CD4-positive, alpha-beta T cell (primary cell): ENCODE measurements around the gene VPS39. TPM values are rescaled to one million over a fixed set of nuclear protein-coding genes. Genes with fewer than 3 reads are reported as not detected.

Experiments used
- ATAC-seq: fragments of 200-7000 bp; cut with Tn5 transposase; one replicate; pipeline ENCODE4 v1.10.0; 2022; ENCODE audit warnings: mild to moderate bottlenecking; ENCODE audit not compliant: poor library complexity
- CTCF ChIA-PET: fragments of 350-600 bp; sonication (Branson Sonifier 250); formaldehyde crosslinking; loops from one replicate; lab custom pipeline; 2021; ENCODE audit warnings: antibody characterized with exemption, inconsistent platforms; lab: Charles Lee
- POLR2A ChIA-PET: fragments of 350-600 bp; sonication (Branson Sonifier 250); formaldehyde crosslinking; loops from one replicate; lab custom pipeline; 2021; ENCODE audit warnings: antibody characterized with exemption, inconsistent platforms; lab: Charles Lee
- DNase-seq, 14 experiments: peaks; one replicate each; pipeline ENCODE4 v3.0.0-alpha.2; 2013 to 2020; ENCODE audit warnings: mixed read lengths in 2 of 14
- H3K27ac ChIP-seq, 2 donors: one replicate each; pipeline versions ENCODE4 v1.5.1 to v1.7.0; 2013; ENCODE audit warnings: low read length in 2 of 2, low read depth in 1 of 2, mild to moderate bottlenecking in 1 of 2
- H3K27me3 ChIP-seq, 2 experiments: 1 replicate in 1 of 2; 2 replicates in 1 of 2; pipeline versions ENCODE4 v1.6.1 to v1.7.0; 2013; ENCODE audit warnings: low read length in 2 of 2, control low read depth in 1 of 2, mild to moderate bottlenecking in 1 of 2, moderate library complexity in 1 of 2; ENCODE audit not compliant: insufficient read depth in 2 of 2, control insufficient read depth in 1 of 2
- H3K36me3 ChIP-seq: one replicate; pipeline ENCODE4 v1.6.1; 2013; ENCODE audit warnings: low read length, control low read depth; ENCODE audit not compliant: insufficient read depth
- H3K4me1 ChIP-seq: one replicate; pipeline ENCODE4 v1.6.1; 2013; ENCODE audit warnings: low read length, control low read depth; ENCODE audit not compliant: insufficient read depth
- H3K4me3 ChIP-seq: one replicate; pipeline ENCODE4 v1.5.1; 2013; ENCODE audit warnings: mild to moderate bottlenecking, low read length, moderate library complexity
- H3K9me3 ChIP-seq, 2 experiments: 1 replicate in 1 of 2; 2 replicates in 1 of 2; pipeline versions ENCODE4 v1.6.1 to v1.7.0; 2013; ENCODE audit warnings: low read length in 2 of 2, mild to moderate bottlenecking in 2 of 2, control low read depth in 1 of 2, moderate library complexity in 1 of 2; ENCODE audit not compliant: control insufficient read depth in 1 of 2, insufficient read depth in 1 of 2
- H3K27ac Mint-ChIP-seq: one replicate; pipeline ENCODE4 v1.8.0; 2020; ENCODE audit warnings: mixed read lengths
- H3K27me3 Mint-ChIP-seq: one replicate; pipeline ENCODE4 v1.8.0; 2021; ENCODE audit warnings: mixed read lengths
- H3K36me3 Mint-ChIP-seq: one replicate; pipeline ENCODE4 v1.8.0; 2021; ENCODE audit warnings: low read depth, mixed read lengths
- H3K4me1 Mint-ChIP-seq: one replicate; pipeline ENCODE4 v1.8.0; 2021; ENCODE audit warnings: low read depth, mixed read lengths
- H3K4me3 Mint-ChIP-seq: one replicate; pipeline ENCODE4 v1.8.0; 2020; ENCODE audit warnings: mild to moderate bottlenecking, mixed read lengths
- H3K9me3 Mint-ChIP-seq: one replicate; pipeline ENCODE4 v1.8.0; 2020; ENCODE audit warnings: mixed read lengths
- intact Hi-C, 2 experiments: fragments of 100-400 bp; cut with DNase I in 1 of 2; cut with micrococcal nuclease in 1 of 2; formaldehyde crosslinking; loops; one replicate each; pipeline versions ENCODE4 v1.15.1 to v1.9.0; 2023 to 2025; cut with DNase I, micrococcal nuclease
- polyA plus RNA-seq, 2 donors: library from polyadenylated mRNA; unstranded; fragments of 120-200 nt; gene quantifications; one replicate each; pipeline ENCODE4 v1.2.1, GENCODE V29; 2013
- total RNA-seq, 174 experiments: library from RNA in 2 of 174; stranded (reverse) in 2 of 174; gene quantifications; one replicate each; pipeline ENCODE4 v1.2.3 and lab custom pipeline; 2021 to 2026
- TF ChIP-seq, protein P1 (sequence below): fragments of 200-600 bp; IDR thresholded peaks from one replicate; pipeline ENCODE4 v1.8.0; 2022; ENCODE audit warnings: antibody characterized with exemption, mild to moderate bottlenecking

The VPS39 gene, protein sequence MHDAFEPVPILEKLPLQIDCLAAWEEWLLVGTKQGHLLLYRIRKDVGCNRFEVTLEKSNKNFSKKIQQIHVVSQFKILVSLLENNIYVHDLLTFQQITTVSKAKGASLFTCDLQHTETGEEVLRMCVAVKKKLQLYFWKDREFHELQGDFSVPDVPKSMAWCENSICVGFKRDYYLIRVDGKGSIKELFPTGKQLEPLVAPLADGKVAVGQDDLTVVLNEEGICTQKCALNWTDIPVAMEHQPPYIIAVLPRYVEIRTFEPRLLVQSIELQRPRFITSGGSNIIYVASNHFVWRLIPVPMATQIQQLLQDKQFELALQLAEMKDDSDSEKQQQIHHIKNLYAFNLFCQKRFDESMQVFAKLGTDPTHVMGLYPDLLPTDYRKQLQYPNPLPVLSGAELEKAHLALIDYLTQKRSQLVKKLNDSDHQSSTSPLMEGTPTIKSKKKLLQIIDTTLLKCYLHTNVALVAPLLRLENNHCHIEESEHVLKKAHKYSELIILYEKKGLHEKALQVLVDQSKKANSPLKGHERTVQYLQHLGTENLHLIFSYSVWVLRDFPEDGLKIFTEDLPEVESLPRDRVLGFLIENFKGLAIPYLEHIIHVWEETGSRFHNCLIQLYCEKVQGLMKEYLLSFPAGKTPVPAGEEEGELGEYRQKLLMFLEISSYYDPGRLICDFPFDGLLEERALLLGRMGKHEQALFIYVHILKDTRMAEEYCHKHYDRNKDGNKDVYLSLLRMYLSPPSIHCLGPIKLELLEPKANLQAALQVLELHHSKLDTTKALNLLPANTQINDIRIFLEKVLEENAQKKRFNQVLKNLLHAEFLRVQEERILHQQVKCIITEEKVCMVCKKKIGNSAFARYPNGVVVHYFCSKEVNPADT
- total RNA-seq (10 to 100 TPM; 73.4 to 82.5 TPM), total RNA-seq (lab: John Stamatoyannopoulos, UW) (45.8 to 162 (median 112) reads per million in 172 experiments)
- polyA plus RNA-seq (2013, experiment 1 of 2) = 57.0 TPM
- polyA plus RNA-seq (2013, experiment 2 of 2) = 78.3 TPM

DNA sequence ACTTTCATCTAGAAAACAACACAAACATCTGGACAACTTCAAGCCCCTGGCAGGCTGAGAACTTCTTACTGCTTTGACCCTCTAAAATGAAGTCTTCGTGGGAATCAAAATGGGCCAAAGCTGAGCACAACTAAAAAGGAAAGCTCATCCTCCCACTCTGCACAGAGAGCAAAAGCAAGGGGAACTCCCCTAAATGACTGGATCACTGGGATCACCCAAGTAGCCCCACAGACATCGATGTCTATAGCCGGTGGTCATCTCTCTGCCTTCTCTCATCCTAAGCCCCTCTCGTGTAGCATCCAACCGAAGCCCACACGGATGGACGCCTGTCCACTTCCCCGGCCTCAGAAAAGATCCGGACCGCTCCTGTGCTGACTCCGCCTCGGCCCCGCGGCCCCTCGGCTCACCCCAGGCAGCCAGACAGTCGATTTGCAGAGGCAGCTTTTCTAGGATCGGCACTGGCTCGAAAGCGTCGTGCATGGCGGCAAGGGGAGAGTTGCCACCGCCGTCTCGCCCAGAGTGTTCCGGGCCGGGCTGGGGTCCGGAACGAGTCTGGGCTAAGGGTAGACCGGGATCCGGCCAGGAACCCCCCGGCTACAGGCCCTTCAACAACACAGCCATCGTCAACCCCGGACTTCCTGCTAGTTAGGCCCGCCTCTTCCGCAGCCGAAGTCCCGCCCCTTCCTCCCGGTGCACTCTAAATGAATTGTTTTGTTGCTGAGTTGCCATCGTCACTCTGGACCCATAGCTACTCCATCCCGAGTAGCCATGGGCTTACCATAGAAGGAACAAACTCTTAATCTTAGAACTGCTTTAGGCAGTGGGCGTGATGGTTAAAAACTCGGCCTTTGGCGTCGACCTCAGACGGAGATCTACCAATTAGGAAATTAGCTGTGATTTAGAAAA, at the start of gene VPS39:
VPS39 (minus strand) TSS at position 631 of the 906 bp plus-strand sequence; CDS start at position 480, 151 bp downstream.
- Mint-ChIP-seq H3K9me3 (no peaks in the 10 kb centered on the region), H3K27ac (peak within 1 kb of the TSS; percentile 77), H3K36me3 (peaks cover 50% of the 10 kb centered on the region), H3K4me3 (peak within 1 kb of the TSS; percentile 82), H3K4me1 (peaks cover 47% of the 10 kb centered on the region), H3K27me3 (no peaks in the 10 kb centered on the region)
- H3K36me3 ChIP-seq = peaks cover 35% of the 10 kb centered on the region
- peak within 1 kb of the TSS; percentile 91 for H3K4me3 ChIP-seq
- intact Hi-C loops = loop anchor here (1.0 to 10.0 kb wide), 3 partner anchors 64 to 287 kb away; partner anchors contain the start of genes GANC (in 2 of the 2), TMEM87A (in 2 of the 2), SNAP23 (in 1 of the 2) and ZNF106 (in 1 of the 2)
- H3K27ac ChIP-seq = peak within 1 kb of the TSS; percentile 64 to 75
- ATAC-seq (peak; percentile 98), DNase-seq (peak; percentile 73 to 91 (median 78))
- no peaks in the 10 kb centered on the region for H3K9me3 ChIP-seq
- no peaks in the 10 kb centered on the region for H3K27me3 ChIP-seq
- ChIA-PET CTCF (no interaction called here), POLR2A (interaction anchor here (0.9 to 3.6 kb wide), 6 partner anchors 9 to 664 kb away, joined by 3 to 40 read pairs (median 6); partner anchors contain the start of genes GANC, MGA, RPAP1 and TMEM87A)
- TF ChIP-seq, protein P1, sequence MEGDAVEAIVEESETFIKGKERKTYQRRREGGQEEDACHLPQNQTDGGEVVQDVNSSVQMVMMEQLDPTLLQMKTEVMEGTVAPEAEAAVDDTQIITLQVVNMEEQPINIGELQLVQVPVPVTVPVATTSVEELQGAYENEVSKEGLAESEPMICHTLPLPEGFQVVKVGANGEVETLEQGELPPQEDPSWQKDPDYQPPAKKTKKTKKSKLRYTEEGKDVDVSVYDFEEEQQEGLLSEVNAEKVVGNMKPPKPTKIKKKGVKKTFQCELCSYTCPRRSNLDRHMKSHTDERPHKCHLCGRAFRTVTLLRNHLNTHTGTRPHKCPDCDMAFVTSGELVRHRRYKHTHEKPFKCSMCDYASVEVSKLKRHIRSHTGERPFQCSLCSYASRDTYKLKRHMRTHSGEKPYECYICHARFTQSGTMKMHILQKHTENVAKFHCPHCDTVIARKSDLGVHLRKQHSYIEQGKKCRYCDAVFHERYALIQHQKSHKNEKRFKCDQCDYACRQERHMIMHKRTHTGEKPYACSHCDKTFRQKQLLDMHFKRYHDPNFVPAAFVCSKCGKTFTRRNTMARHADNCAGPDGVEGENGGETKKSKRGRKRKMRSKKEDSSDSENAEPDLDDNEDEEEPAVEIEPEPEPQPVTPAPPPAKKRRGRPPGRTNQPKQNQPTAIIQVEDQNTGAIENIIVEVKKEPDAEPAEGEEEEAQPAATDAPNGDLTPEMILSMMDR = no peak
- peaks cover 31% of the 10 kb centered on the region for H3K4me1 ChIP-seq

DNA sequence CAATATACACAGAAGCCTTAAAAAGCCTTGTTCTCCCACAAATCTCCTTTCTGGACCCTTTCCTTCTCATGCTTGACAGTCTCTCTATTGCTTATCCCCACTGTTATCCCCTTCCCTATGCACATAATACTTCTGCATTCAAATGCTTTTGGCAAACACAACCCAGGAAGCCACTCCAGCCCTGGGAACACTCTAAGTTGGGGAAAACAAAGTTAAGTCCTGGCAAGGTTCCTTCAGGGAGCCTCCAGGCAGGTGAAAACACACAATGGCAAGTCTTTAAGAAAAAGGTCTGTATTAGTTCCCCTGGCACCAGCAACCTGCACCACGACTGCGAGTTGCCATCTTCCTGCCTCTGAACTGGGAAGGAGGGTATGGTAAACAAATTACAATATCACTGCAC, 45.2 kb upstream of the VPS39 start:
- Mint-ChIP-seq H3K4me1 (peaks cover 7% of the 10 kb centered on the region), H3K36me3 (peaks cover 54% of the 10 kb centered on the region), H3K27ac (no peak overlapping the region), H3K4me3 (no peak overlapping the region), H3K9me3 (peaks cover 7% of the 10 kb centered on the region), H3K27me3 (no peaks in the 10 kb centered on the region)
- Histone ChIP-seq H3K36me3 (peaks cover 44% of the 10 kb centered on the region), H3K9me3 (peaks cover 0 to 6% of the 10 kb centered on the region in 2 experiments), H3K4me3 (no peak overlapping the region), H3K27me3 (no peaks in the 10 kb centered on the region), H3K4me1 (no peaks in the 10 kb centered on the region), H3K27ac (no peak overlapping the region)
- no peak for ATAC-seq
- POLR2A ChIA-PET = interaction anchor here (1.9 kb wide), 1 partner anchor 20 kb away, joined by 8 read pairs; the partner anchor contains the start of genes GANC and TMEM87A
- CTCF ChIA-PET = no interaction called here
- TF ChIP-seq, protein P1 = no peak
- intact Hi-C loops = no loop called here
- no peak for DNase-seq
